ENCODE results near the gene POLR2L.

The POLR2L gene

GRCh38 chr11:829176-829846, 13.0 kb downstream of the POLR2L start:
- peak overlapping the region; percentile 32 for H3K4me3 ChIP-seq (ENCODE audit: low read depth, low read length)
- TF ChIP-seq CTCF (IDR thresholded peaks at IDR 0.05; ENCODE audit: borderline replicate concordance, insufficient read depth, low read depth, low read length): no peak

- H3K4me3 ChIP-seq (ENCODE audit: low read depth, low read length): no peak overlapping the region
- no peak for TF ChIP-seq CTCF (IDR thresholded peaks at IDR 0.05; ENCODE audit: borderline replicate concordance, insufficient read depth, low read depth, low read length)
Measured at GRCh38 chr11:828506-829175, 13.7 kb downstream of the POLR2L start.

- TF ChIP-seq CTCF (IDR thresholded peaks at IDR 0.05; ENCODE audit: borderline replicate concordance, insufficient read depth, low read depth, low read length): no peak
- peak within 1 kb of the TSS; percentile 55 for H3K4me3 ChIP-seq (ENCODE audit: low read depth, low read length)
Measured at GRCh38 chr11:827897-828192, 14.5 kb downstream of the POLR2L start, which contains the start of gene CRACR2B. Gene CRACR2B, plus strand, starts transcription at chr11:827919. Its CDS starts 689 bp downstream, at chr11:828608.

GRCh38 chr11:827146-827896, 15.0 kb downstream of the POLR2L start:
- TF ChIP-seq CTCF (IDR thresholded peaks at IDR 0.05; ENCODE audit: borderline replicate concordance, insufficient read depth, low read depth, low read length): no peak
- H3K4me3 ChIP-seq (ENCODE audit: low read depth, low read length): peak overlapping the region; percentile 55

DNA sequence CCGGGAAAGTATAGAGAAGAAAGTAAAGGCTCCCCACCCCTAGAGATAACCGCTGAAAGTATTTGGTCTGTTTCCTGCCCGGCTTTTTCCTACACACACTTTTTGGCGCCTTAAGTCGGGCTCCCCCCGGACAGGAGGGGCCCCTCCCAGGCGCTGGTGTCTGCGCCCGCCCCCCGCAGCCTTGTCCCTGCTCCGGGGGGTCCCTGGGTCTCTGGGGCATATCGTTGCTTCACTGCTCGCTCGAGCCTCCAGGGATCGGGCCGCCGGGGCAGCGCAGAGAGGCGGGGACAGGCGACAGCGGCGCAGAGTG, 15.5 kb downstream of the POLR2L start:
- peak overlapping the region; percentile 55 for H3K4me3 ChIP-seq (ENCODE audit: low read depth, low read length)
- TF ChIP-seq CTCF (IDR thresholded peaks at IDR 0.05; ENCODE audit: borderline replicate concordance, insufficient read depth, low read depth, low read length): no peak

- TF ChIP-seq CTCF (IDR thresholded peaks at IDR 0.05; ENCODE audit: borderline replicate concordance, insufficient read depth, low read depth, low read length): no peak
Measured at GRCh38 chr11:826227-826621, 16.1 kb downstream of the POLR2L start.

More at GRCh38 chr11:826227-826621, 16.1 kb downstream of the POLR2L start:
- no peak overlapping the region for H3K4me3 ChIP-seq (ENCODE audit: low read depth, low read length)
